HEK293T (cell line): ENCODE results near the gene MFNG.

ENCODE experiments used
- BHLHE40 ChIP-seq: fragments of 450-650 bp; IDR thresholded peaks from 2 replicates; pipeline ENCODE4 v1.6.1; 2016; ENCODE audit warnings: mild to moderate bottlenecking, moderate library complexity, borderline replicate concordance
- CTBP1 ChIP-seq: fragments of 450-650 bp; IDR thresholded peaks from 2 replicates; pipeline ENCODE4 v1.6.1; 2016; ENCODE audit warnings: borderline replicate concordance
- ELF4 ChIP-seq: fragments of 450-650 bp; IDR thresholded peaks from 2 replicates; pipeline ENCODE4 v1.6.1; 2017; ENCODE audit warnings: antibody characterized with exemption
- FOXM1 ChIP-seq: fragments of 450-650 bp; IDR thresholded peaks from 2 replicates; pipeline ENCODE4 v1.6.1; 2017; ENCODE audit warnings: mild to moderate bottlenecking, borderline replicate concordance
- L3MBTL2 ChIP-seq: fragments of 450-650 bp; conservative IDR thresholded peaks from 2 replicates; pipeline ENCODE4 v1.6.1; 2016; ENCODE audit warnings: mild to moderate bottlenecking
- PKNOX1 ChIP-seq: fragments of 450-650 bp; IDR thresholded peaks from 2 replicates; pipeline ENCODE4 v1.6.1; 2016
- SP1 ChIP-seq: fragments of 450-650 bp; IDR thresholded peaks from 2 replicates; pipeline ENCODE4 v1.6.1; 2017
- TARDBP ChIP-seq: fragments of 450-650 bp; IDR thresholded peaks from 2 replicates; pipeline ENCODE4 v1.6.1; 2016

- TF ChIP-seq L3MBTL2 (no peak), PKNOX1 (no peak), TARDBP (no peak), CTBP1 (no peak), ELF4 (no peak), BHLHE40 (no peak), SP1 (no peak), FOXM1 (no peak)
Measured at GRCh38 chr22:37499027-37499707, 13.0 kb upstream of the MFNG start.
